Spleen (tissue), 11 donors: ENCODE data around the gene FOXK1. TPM values are rescaled to one million over a fixed set of nuclear protein-coding genes. Genes with fewer than 3 reads are reported as not detected.

Source experiments
- DNase-seq: peaks from one replicate; pipeline ENCODE4 v3.0.0-alpha.2; 2020
- H3K27ac ChIP-seq, 8 donors: fragments of 200-600 bp; sonication (generic) in 7 of 8; 1 replicate in 4 of 8; 2 replicates in 4 of 8; pipeline versions ENCODE4 v1.5.0 to v1.8.0; 2016 to 2021; ENCODE audit warnings: inconsistent platforms in 4 of 8, mild to moderate bottlenecking in 4 of 8, moderate library complexity in 1 of 8
- H3K27me3 ChIP-seq, 7 donors: fragments of 200-600 bp; sonication (generic) in 6 of 7; replicated peaks in 1 of 7; 1 replicate in 4 of 7; 2 replicates in 3 of 7; pipeline versions ENCODE4 v1.5.0 to v1.8.0; 2016 to 2021; ENCODE audit warnings: inconsistent platforms in 3 of 7, mild to moderate bottlenecking in 1 of 7
- H3K36me3 ChIP-seq, 6 donors: fragments of 200-600 bp; sonication (generic) in 5 of 6; 1 replicate in 4 of 6; 2 replicates in 2 of 6; pipeline versions ENCODE4 v1.5.0 to v1.8.0; 2016 to 2021; ENCODE audit warnings: inconsistent platforms in 2 of 6
- H3K4me1 ChIP-seq, 6 donors: fragments of 200-600 bp; sonication (generic) in 5 of 6; 1 replicate in 3 of 6; 2 replicates in 3 of 6; pipeline versions ENCODE4 v1.5.0 to v1.8.0; 2016 to 2021; ENCODE audit warnings: inconsistent platforms in 3 of 6
- H3K4me3 ChIP-seq, 8 donors: fragments of 200-600 bp; sonication (generic) in 7 of 8; 1 replicate in 4 of 8; 2 replicates in 4 of 8; pipeline versions ENCODE4 v1.5.0 to v1.8.0; 2016 to 2021; ENCODE audit warnings: inconsistent platforms in 4 of 8, mild to moderate bottlenecking in 4 of 8, moderate library complexity in 2 of 8
- H3K9me3 ChIP-seq, 8 donors: fragments of 200-600 bp; sonication (generic) in 7 of 8; 1 replicate in 4 of 8; 2 replicates in 4 of 8; pipeline versions ENCODE4 v1.5.0 to v1.8.0; 2016 to 2021; ENCODE audit warnings: inconsistent platforms in 4 of 8
- CTCF ChIP-seq, 11 experiments: fragments of 200-600 bp in 7 of 11; fragments of 450-650 bp in 4 of 11; sonication (generic) in 4 of 11; IDR thresholded peaks in 8 of 11; conservative IDR thresholded peaks in 3 of 11; 1 replicate in 7 of 11; 2 replicates in 4 of 11; pipeline versions ENCODE4 v1.4.0 to v1.8.0; 2016 to 2021; ENCODE audit warnings: antibody characterized with exemption in 11 of 11, inconsistent platforms in 4 of 11, mild to moderate bottlenecking in 1 of 11
- POLR2A ChIP-seq, 3 donors: fragments of 450-650 bp; IDR thresholded peaks; one replicate each; pipeline ENCODE4 v1.5.1; 2017; ENCODE audit warnings: antibody characterized with exemption in 3 of 3, mild to moderate bottlenecking in 1 of 3
- POLR2AphosphoS5 ChIP-seq, 3 donors: sonication (generic); formaldehyde crosslinking; IDR thresholded peaks; one replicate each; pipeline ENCODE4 v1.5.1; 2017; ENCODE audit warnings: antibody characterized with exemption in 3 of 3
- WGBS, 5 donors: extraction: QIAGEN DNeasy Blood & Tissue Kit in 3 of 5; methylation state at CpG; one replicate each; pipeline versions ENCODE4 v1.1.5 to v1.1.7; 2013 to 2018; 5-methylcytosine and 5-hydroxymethylcytosine counted together
- intact Hi-C: fragments of 100-400 bp; cut with DNase I; formaldehyde crosslinking; loops from one replicate; pipeline ENCODE4 v1.15.0; 2023; ENCODE audit warnings: low total_unique reads
- polyA plus RNA-seq, 3 donors: library from polyadenylated mRNA; stranded (reverse); fragments of 200-250 nt; gene quantifications; one replicate each; pipeline ENCODE4 v1.2.1, GENCODE V29; 2013
- total RNA-seq, 7 donors: library from RNA; depleted of rRNA in 3 of 7; stranded (reverse); fragments of >200 nt in 3 of 7; fragmentation: NEBNext Ultra II Directional in 4 of 7; extraction: Animal tissue kit (Norgen Biotek cat#: 25700) in 4 of 7; gene quantifications; one replicate each; pipeline versions ENCODE4 v1.1.0 to v1.2.1, GENCODE V29; 2016 to 2021
- donor health status: healthy with polysubstance abuse.
- donor health status: DM: no; HTN: no; CAD: no; lungs with moderate emphysema.
- donor health status: DM: no; HTN: no; CAD: no.
- donor health status: Bipolar disorder and iron deficiency.
- donor health status: healthy.
- donor health status: DM: no; HTN: no; CAD: no.
- donor health status: DM: yes; HTN: yes; CAD: no.

The FOXK1 gene
- total and polyA plus RNA-seq, 10 donors = 2.6 to 46.0 (median 34.8) TPM

DNA sequence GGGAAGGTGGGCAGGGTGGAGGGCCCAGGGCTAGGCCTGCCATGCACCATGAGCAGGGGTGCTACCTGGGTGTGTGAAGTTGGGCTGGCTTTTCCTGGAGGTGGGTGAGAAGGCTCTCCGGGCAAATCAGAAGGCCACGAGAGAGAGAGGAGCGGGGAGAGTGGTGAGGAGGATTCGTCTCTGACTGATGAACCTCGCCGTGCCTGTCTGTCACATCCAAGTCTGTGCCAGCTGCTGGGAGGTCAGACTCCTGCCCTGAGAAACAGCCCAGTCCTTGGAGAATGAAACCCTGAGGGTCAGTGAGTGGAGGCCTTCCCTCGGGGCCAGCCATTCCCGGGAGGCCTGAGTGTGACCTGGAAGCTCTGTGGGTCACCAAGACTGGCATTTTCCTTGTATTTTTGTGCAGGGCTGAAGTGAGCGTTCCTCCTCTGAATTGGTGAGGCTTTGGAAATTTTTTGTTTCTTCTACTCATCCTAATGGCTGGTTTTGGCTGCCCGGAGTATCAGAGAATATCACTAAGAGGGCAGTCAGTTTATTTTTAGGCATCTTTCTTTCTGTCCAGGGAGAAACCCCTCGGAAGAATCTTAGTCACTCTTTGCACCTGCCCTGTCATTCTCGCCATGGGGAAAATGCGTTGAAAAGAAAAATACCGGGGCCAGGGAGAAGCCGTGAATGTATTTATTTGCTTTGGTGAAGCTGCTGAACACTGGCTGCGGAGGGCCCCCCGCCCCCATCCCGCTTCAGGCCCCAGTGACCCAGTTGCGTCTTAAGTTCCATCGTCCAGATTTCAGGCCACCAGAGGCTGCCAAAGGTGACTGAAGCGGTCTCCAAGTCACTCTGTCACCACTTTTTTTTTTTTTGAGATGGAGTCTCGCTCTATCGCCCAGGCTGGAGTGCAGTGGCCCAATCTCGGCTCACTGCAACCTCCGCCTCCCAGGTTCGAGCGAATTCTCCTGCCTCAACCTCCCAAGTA, 86.8 kb downstream of the FOXK1 start:
- H3K4me1 ChIP-seq = peaks cover 0 to 14% (median 2%) of the 10 kb centered on the region in 6 donors
- H3K27me3 ChIP-seq = no peaks in the 10 kb centered on the region
- H3K36me3 ChIP-seq = peaks cover 0 to 66% (median 15%) of the 10 kb centered on the region in 6 donors
- H3K9me3 ChIP-seq = no peaks in the 10 kb centered on the region
- DNase-seq = no peak
- H3K4me3 ChIP-seq = no peak overlapping the region
- 91 to 93% (median 93%) methylated on average over 27 of the region's 27 CpGs for WGBS, 5 donors
- intact Hi-C loops = no loop called here
- TF ChIP-seq POLR2A (IDR thresholded peaks at IDR 0.05) = no peak
- TF ChIP-seq CTCF (IDR thresholded peaks at IDR 0.05 in 8 of 11, conservative IDR thresholded peaks at IDR 0.05 in 3 of 11) = no peak
- peak in 1 of 3 donors; percentile 19 for TF ChIP-seq POLR2AphosphoS5 (IDR thresholded peaks at IDR 0.05)
- peak overlapping the region in 1 of 8 donors; percentile 21 for H3K27ac ChIP-seq

DNA sequence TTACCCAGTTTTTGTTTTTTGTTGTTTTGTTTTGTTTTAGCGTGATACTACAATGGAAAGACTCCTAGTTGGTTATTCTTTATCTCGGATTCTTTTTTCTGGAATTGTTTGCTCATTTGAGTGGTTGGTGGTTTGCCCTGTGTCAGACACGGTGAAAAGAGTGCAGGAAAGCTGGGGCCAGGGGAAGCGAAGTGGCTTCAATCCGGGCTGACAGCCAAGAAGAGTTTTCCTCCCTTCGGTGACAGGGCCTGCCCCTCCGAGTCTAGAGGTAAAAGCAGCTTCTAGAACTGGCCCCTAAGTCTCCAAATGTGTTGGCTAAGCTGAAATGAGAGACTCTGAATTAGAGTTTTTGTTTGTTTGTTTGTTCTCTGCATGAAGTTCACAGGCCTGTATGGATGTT, 87.7 kb downstream of the FOXK1 start:
- H3K4me1 ChIP-seq = peaks cover 0 to 23% (median 11%) of the 10 kb centered on the region in 6 donors
- no peaks in the 10 kb centered on the region for H3K27me3 ChIP-seq
- no peaks in the 10 kb centered on the region for H3K9me3 ChIP-seq
- peaks cover 0 to 57% (median 7%) of the 10 kb centered on the region in 6 donors for H3K36me3 ChIP-seq
- WGBS, 5 donors = 21 to 34% (median 23%) methylated on average over 7 of the region's 7 CpGs
- H3K27ac ChIP-seq = peak overlapping the region in 1 of 8 donors; percentile 21
- TF ChIP-seq POLR2AphosphoS5 (IDR thresholded peaks at IDR 0.05) = no peak
- no peak overlapping the region for H3K4me3 ChIP-seq
- intact Hi-C loops = no loop called here
- no peak for DNase-seq

DNA sequence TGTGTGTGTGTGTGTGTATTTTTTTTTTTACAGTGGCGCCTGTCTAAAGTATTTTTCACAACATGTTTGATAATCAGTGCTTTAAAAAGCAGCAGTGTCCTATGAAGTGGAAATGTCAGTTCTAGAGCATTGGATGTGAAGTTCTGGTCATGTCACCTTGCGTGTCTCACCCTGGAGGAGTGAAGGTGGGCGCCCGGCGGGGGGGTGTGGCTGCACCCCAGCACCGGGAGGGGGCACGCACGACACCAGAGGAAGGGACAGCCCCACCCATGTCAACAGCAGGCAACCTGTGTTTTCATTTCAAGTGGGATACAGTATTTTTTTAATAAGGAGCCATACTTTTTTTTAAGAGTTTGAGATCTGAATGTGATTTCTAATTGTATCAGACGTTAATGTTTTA, 88.8 kb downstream of the FOXK1 start:
- WGBS, 5 donors = 73 to 86% (median 82%) methylated on average over 9 of the region's 9 CpGs
- TF ChIP-seq POLR2AphosphoS5 (IDR thresholded peaks at IDR 0.05) (no peak), POLR2A (IDR thresholded peaks at IDR 0.05) (no peak), CTCF (IDR thresholded peaks at IDR 0.05 in 8 of 11, conservative IDR thresholded peaks at IDR 0.05 in 3 of 11) (no peak)
- Histone ChIP-seq H3K27ac (no peak overlapping the region), H3K4me1 (peaks cover under 1 to 26% (median 13%) of the 10 kb centered on the region in 6 donors), H3K36me3 (peaks cover 0 to 46% (median 7%) of the 10 kb centered on the region in 6 donors), H3K4me3 (no peak overlapping the region), H3K27me3 (no peaks in the 10 kb centered on the region), H3K9me3 (no peaks in the 10 kb centered on the region)
- no peak for DNase-seq
- intact Hi-C loops = no loop called here

- no peak overlapping the region for H3K27ac ChIP-seq
- 80 to 94% (median 92%) methylated on average over 1 to 9 of the region's 9 CpGs for WGBS, 5 donors
- peaks cover 0 to 38% (median 6%) of the 10 kb centered on the region in 6 donors for H3K36me3 ChIP-seq
- no peak for DNase-seq
- no peaks in the 10 kb centered on the region for H3K27me3 ChIP-seq
- no peaks in the 10 kb centered on the region for H3K9me3 ChIP-seq
- peaks cover 9 to 35% (median 21%) of the 10 kb centered on the region in 6 donors for H3K4me1 ChIP-seq
- no peak overlapping the region for H3K4me3 ChIP-seq
- TF ChIP-seq POLR2AphosphoS5 (IDR thresholded peaks at IDR 0.05) = no peak
- TF ChIP-seq CTCF (IDR thresholded peaks at IDR 0.05 in 8 of 11, conservative IDR thresholded peaks at IDR 0.05 in 3 of 11) = no peak
- no peak for TF ChIP-seq POLR2A (IDR thresholded peaks at IDR 0.05)
- intact Hi-C loops = no loop called here
These were observed 89.6 kb downstream of the FOXK1 start for GRCh38 chr7:4771737-4772136.
